Karpas-422 (cell line): ENCODE data around the gene KCNK16. TPM values are rescaled to one million over a fixed set of nuclear protein-coding genes. Genes with fewer than 3 reads are reported as not detected.

Source experiments
- DNase-seq: peaks from one replicate; pipeline ENCODE4 v3.0.0-alpha.2; 2015
- H2AFZ ChIP-seq: fragments of 200-600 bp; sonication (generic); 2 replicates; pipeline ENCODE4 v1.6.1; 2014; ENCODE audit warnings: antibody characterized with exemption, low read length, mixed read lengths
- H3K27ac ChIP-seq: fragments of 200-600 bp; sonication (generic); 2 replicates; pipeline ENCODE4 v1.5.1; 2014; ENCODE audit warnings: mild to moderate bottlenecking, low read length, moderate library complexity
- H3K27me3 ChIP-seq: fragments of 200-600 bp; sonication (generic); 2 replicates; pipeline ENCODE4 v1.6.1; 2014; ENCODE audit warnings: low read length, mixed read lengths
- H3K36me3 ChIP-seq: fragments of 200-600 bp; sonication (generic); 2 replicates; pipeline ENCODE4 v1.6.1; 2014; ENCODE audit warnings: low read length, mixed read lengths; ENCODE audit not compliant: insufficient read depth
- H3K4me1 ChIP-seq: fragments of 200-600 bp; sonication (generic); 2 replicates; pipeline ENCODE4 v1.6.1; 2014; ENCODE audit warnings: mild to moderate bottlenecking, low read length, mixed read lengths
- H3K4me2 ChIP-seq: fragments of 200-600 bp; sonication (generic); 2 replicates; pipeline ENCODE4 v1.6.1; 2014; ENCODE audit warnings: low read length, low read depth, mild to moderate bottlenecking; ENCODE audit not compliant: poor library complexity, severe bottlenecking
- H3K4me3 ChIP-seq: fragments of 200-600 bp; sonication (generic); 2 replicates; pipeline ENCODE4 v1.5.1; 2014; ENCODE audit warnings: mild to moderate bottlenecking, antibody characterized with exemption, low read length, mixed read lengths
- H3K79me2 ChIP-seq: fragments of 200-600 bp; sonication (generic); 2 replicates; pipeline ENCODE4 v1.6.1; 2014; ENCODE audit warnings: mild to moderate bottlenecking, low read length, mixed read lengths
- H3K9ac ChIP-seq: fragments of 200-600 bp; sonication (generic); 2 replicates; pipeline ENCODE4 v1.6.0; 2014; ENCODE audit warnings: low read length
- H3K9me2 ChIP-seq: fragments of 200-600 bp; sonication (generic), shearing (Covaris generic); replicated peaks from 2 replicates; pipeline ENCODE4 v1.6.0; 2014; ENCODE audit warnings: mild to moderate bottlenecking, low read length, moderate library complexity; ENCODE audit not compliant: insufficient read depth
- H3K9me3 ChIP-seq: fragments of 300-700, 200-600 bp; sonication (generic); 2 replicates; pipeline ENCODE4 v1.6.1; 2014; ENCODE audit warnings: low read length, mixed read lengths
- H4K20me1 ChIP-seq: fragments of 200-600 bp; sonication (generic); 2 replicates; pipeline ENCODE4 v1.6.1; 2014; ENCODE audit warnings: mild to moderate bottlenecking, antibody characterized with exemption, low read length, low read depth; ENCODE audit not compliant: insufficient read depth
- total RNA-seq: library from RNA; depleted of rRNA; stranded (reverse); fragments of >200 nt; shearing (Covaris generic); gene quantifications from 2 replicates; pipeline ENCODE4 v1.2.3, GENCODE V29; 2014; ENCODE audit warnings: low replicate concordance

Gene KCNK16
- total RNA-seq, 1 experiment from 2014 or later: not detected

DNA sequence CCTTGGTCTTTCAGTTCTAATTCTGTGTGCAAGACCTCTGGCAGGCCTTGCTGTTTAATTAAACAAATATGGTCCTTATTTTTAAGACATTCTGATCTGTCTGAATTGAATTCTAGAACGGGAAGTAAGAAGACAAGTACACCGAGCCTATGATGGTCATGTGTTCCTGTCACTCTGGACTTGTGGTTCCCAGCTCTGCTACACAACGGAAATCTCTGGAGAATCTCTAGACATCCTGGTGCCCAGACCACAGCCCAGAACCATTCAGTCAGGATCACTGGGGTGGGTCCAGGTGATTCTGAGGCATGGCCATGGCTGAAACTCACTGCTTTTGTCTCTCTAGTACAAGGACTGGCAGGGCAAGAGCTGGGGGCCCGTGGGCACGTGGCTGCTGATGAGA lies 15.9 kb upstream of the KCNK16 start:
- Histone ChIP-seq H3K9ac (no peak overlapping the region), H3K4me3 (no peak overlapping the region), H3K36me3 (no peaks in the 10 kb centered on the region), H3K4me2 (no peak overlapping the region), H4K20me1 (no peaks in the 10 kb centered on the region), H2AFZ (no peak overlapping the region), H3K9me2 (no peaks in the 10 kb centered on the region), H3K79me2 (no peaks in the 10 kb centered on the region), H3K27me3 (no peaks in the 10 kb centered on the region), H3K9me3 (no peaks in the 10 kb centered on the region), H3K4me1 (no peaks in the 10 kb centered on the region), H3K27ac (no peak overlapping the region)
- no peak for DNase-seq

GRCh38 chr6:39335780-39336545 lies 13.5 kb upstream of the KCNK16 start:
- H3K4me2 ChIP-seq: no peak overlapping the region

DNA sequence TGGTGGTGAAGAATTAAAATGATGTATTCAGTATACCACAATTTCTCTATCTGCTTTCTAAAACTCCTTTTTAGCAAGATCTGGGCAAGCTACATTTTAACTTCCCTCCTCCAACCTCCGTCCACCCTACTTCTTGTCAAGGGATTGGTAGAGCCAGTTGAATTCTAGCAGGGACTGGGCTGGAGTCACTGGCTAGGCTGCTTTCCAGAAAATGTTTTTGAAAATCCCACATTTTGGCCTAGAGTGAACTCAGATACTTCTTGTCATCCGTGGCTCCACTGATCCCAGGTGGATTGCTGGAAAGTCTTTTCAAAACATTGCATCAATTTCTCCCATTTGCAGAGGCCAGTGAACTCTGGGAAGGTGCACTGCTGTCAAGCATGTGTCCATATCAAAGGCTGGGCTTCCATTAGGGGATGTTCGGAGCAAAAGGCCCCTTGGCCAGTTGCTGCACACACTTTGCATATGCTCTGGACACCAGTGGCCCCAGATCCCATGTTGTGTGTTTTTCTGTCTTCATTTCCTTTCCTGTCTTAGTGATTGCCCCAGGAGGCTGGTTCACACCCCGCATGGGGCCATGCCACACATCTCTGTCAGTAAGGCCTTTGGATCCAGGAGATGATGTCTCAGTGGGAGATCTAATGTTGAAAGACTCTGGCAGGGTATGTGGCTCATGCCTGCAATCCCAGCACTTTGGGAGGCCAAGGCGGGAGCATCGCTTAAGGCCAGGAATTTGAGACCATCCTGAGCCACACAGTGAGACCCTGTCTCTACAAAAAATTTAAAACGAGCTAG lies 11.3 kb upstream of the KCNK16 start:
- Histone ChIP-seq H3K9ac (no peak overlapping the region), H3K4me1 (no peaks in the 10 kb centered on the region), H4K20me1 (no peaks in the 10 kb centered on the region), H3K4me3 (no peak overlapping the region), H3K79me2 (no peaks in the 10 kb centered on the region), H2AFZ (no peak overlapping the region), H3K9me2 (no peaks in the 10 kb centered on the region), H3K9me3 (no peaks in the 10 kb centered on the region), H3K27ac (no peak overlapping the region), H3K36me3 (no peaks in the 10 kb centered on the region), H3K27me3 (no peaks in the 10 kb centered on the region), H3K4me2 (no peak overlapping the region)
- no peak for DNase-seq

More at GRCh38 chr6:39335780-39336545, 13.5 kb upstream of the KCNK16 start:
- Histone ChIP-seq H3K27ac (no peak overlapping the region), H3K79me2 (no peaks in the 10 kb centered on the region), H4K20me1 (no peaks in the 10 kb centered on the region), H3K27me3 (no peaks in the 10 kb centered on the region), H3K9me3 (no peaks in the 10 kb centered on the region), H3K9ac (no peak overlapping the region), H3K4me1 (no peaks in the 10 kb centered on the region), H3K4me3 (no peak overlapping the region), H3K36me3 (no peaks in the 10 kb centered on the region), H2AFZ (no peak overlapping the region), H3K9me2 (no peaks in the 10 kb centered on the region)
- no peak for DNase-seq

- Histone ChIP-seq H3K9me3 (no peaks in the 10 kb centered on the region), H3K9ac (no peak overlapping the region), H3K27me3 (no peaks in the 10 kb centered on the region), H3K36me3 (no peaks in the 10 kb centered on the region), H2AFZ (no peak overlapping the region), H3K4me2 (no peak overlapping the region), H3K4me1 (no peaks in the 10 kb centered on the region), H3K27ac (no peak overlapping the region), H3K4me3 (no peak overlapping the region), H3K79me2 (no peaks in the 10 kb centered on the region), H4K20me1 (no peaks in the 10 kb centered on the region), H3K9me2 (no peaks in the 10 kb centered on the region)
- no peak for DNase-seq
Measured at GRCh38 chr6:39330476-39330875, 8.0 kb upstream of the KCNK16 start.

GRCh38 chr6:39330057-39330456 lies 7.6 kb upstream of the KCNK16 start:
- H3K27me3 ChIP-seq: no peaks in the 10 kb centered on the region
- H3K4me1 ChIP-seq: no peaks in the 10 kb centered on the region
- no peak overlapping the region for H3K27ac ChIP-seq
- no peak overlapping the region for H3K9ac ChIP-seq
- no peak overlapping the region for H3K4me2 ChIP-seq
- no peaks in the 10 kb centered on the region for H3K36me3 ChIP-seq
- H3K79me2 ChIP-seq: no peaks in the 10 kb centered on the region
- H3K9me2 ChIP-seq: no peaks in the 10 kb centered on the region
- H2AFZ ChIP-seq: no peak overlapping the region
- no peaks in the 10 kb centered on the region for H4K20me1 ChIP-seq
- H3K9me3 ChIP-seq: no peaks in the 10 kb centered on the region
- no peak for DNase-seq
- no peak overlapping the region for H3K4me3 ChIP-seq

DNA sequence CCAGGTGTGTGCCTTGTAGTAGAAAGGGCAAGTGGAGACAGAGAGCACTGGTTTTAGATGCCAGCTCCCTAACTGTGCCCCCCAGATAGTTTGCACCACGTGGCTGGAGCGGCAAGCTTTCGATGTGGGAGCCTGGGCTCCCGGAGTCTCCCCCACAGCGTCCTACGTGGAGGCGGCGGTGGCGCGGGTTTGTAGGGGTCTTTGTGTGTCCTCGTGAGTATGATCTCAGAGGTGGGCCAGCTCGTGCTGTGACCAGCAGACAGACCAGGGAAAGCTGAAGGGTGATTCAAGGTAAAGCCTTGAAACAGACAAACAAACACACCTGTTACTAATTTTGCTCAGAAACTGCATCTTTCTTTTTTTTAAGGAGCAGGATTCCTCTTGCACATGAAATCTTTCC lies 5.6 kb upstream of the KCNK16 start:
- H3K4me2 ChIP-seq: no peak overlapping the region
- no peak overlapping the region for H3K4me3 ChIP-seq
- H3K27me3 ChIP-seq: no peaks in the 10 kb centered on the region
- no peaks in the 10 kb centered on the region for H3K36me3 ChIP-seq
- H4K20me1 ChIP-seq: no peaks in the 10 kb centered on the region
- no peak for DNase-seq
- no peaks in the 10 kb centered on the region for H3K9me3 ChIP-seq
- H3K27ac ChIP-seq: no peak overlapping the region
- H3K79me2 ChIP-seq: no peaks in the 10 kb centered on the region
- H3K9me2 ChIP-seq: no peaks in the 10 kb centered on the region
- no peaks in the 10 kb centered on the region for H3K4me1 ChIP-seq
- H3K9ac ChIP-seq: no peak overlapping the region
- H2AFZ ChIP-seq: no peak overlapping the region

GRCh38 chr6:39327507-39327906 lies 5.0 kb upstream of the KCNK16 start:
- Histone ChIP-seq H3K79me2 (no peaks in the 10 kb centered on the region), H3K9me2 (no peaks in the 10 kb centered on the region), H3K9me3 (no peaks in the 10 kb centered on the region), H3K9ac (no peak overlapping the region), H3K4me1 (no peaks in the 10 kb centered on the region), H2AFZ (no peak overlapping the region), H3K36me3 (no peaks in the 10 kb centered on the region), H3K27ac (no peak overlapping the region), H3K4me2 (no peak overlapping the region), H3K4me3 (no peak overlapping the region), H3K27me3 (no peaks in the 10 kb centered on the region), H4K20me1 (no peaks in the 10 kb centered on the region)
- no peak for DNase-seq

- Histone ChIP-seq H3K4me1 (no peaks in the 10 kb centered on the region), H3K4me3 (no peak overlapping the region), H2AFZ (no peak overlapping the region), H3K9ac (no peak overlapping the region), H3K36me3 (no peaks in the 10 kb centered on the region), H3K27ac (no peak overlapping the region), H3K9me3 (no peaks in the 10 kb centered on the region), H3K27me3 (no peaks in the 10 kb centered on the region), H3K4me2 (no peak overlapping the region), H3K79me2 (no peaks in the 10 kb centered on the region), H4K20me1 (no peaks in the 10 kb centered on the region), H3K9me2 (no peaks in the 10 kb centered on the region)
- no peak for DNase-seq
Measured at GRCh38 chr6:39321761-39322160, 741 bp downstream of the KCNK16 start.
